ENCODE results near the gene MLLT6. TPM values are rescaled to one million over a fixed set of nuclear protein-coding genes. Genes with fewer than 3 reads are reported as not detected.

Gene MLLT6
- total and polyA plus RNA-seq, 2 of the 13 experiments (the other 11 are each of a cell fraction or from before 2014, with no cell fraction given): 50.7 to 69.5 TPM

- no peaks in the 10 kb centered on the region for H3K27me3 ChIP-seq (ENCODE audit: control insufficient read depth in 1 of 2, insufficient read depth in 2 of 2, low read length in 2 of 2)
- POLR2A ChIA-PET: interaction anchor here (0.7 to 3.4 kb wide), 10 partner anchors 8 to 36 kb away, joined by 3 to 20 read pairs (median 3); partner anchors contain the start of gene EPOP
- no peak overlapping the region for H3K27ac ChIP-seq (ENCODE audit: extremely low read length, insufficient read depth, low read length)
- ATAC-seq (no peak), FAIRE-seq (no peak), DNase-seq (ENCODE audit: low spot score) (no peak)
- H3K79me2 ChIP-seq (ENCODE audit: insufficient read depth, low read length): peaks cover 27% of the 10 kb centered on the region
- H3K4me1 ChIP-seq (ENCODE audit: insufficient read depth, low read length): peaks cover 48% of the 10 kb centered on the region
- peaks cover 12% of the 10 kb centered on the region for H4K20me1 ChIP-seq (ENCODE audit: insufficient read depth, low read length)
- H3K9ac ChIP-seq (ENCODE audit: insufficient read depth, low read depth, low read length): no peak overlapping the region
- no TSS peak for BruUV-seq (replicated peaks)
- H3K36me3 ChIP-seq (replicated peaks in 1 of 2; ENCODE audit: control insufficient read depth in 1 of 2, insufficient read depth in 2 of 2, low read length in 2 of 2): peaks cover 44 to 81% of the 10 kb centered on the region in 2 experiments
- whole genome bisulfite sequencing (ENCODE audit: low lambda C conversion rate): 100% methylated on average over 3 of the region's 3 CpGs
- H3K4me2 ChIP-seq (ENCODE audit: low read depth, low read length): no peak overlapping the region
- no peak overlapping the region for H3K4me3 ChIP-seq (replicated peaks in 1 of 3; ENCODE audit: insufficient read depth in 1 of 3, low read depth in 2 of 3, low read length in 3 of 3)
- H3K9me3 ChIP-seq (ENCODE audit: low read length): no peaks in the 10 kb centered on the region
- no peak overlapping the region for H2AFZ ChIP-seq (ENCODE audit: low read length)
- intact Hi-C loops (cut with micrococcal nuclease; ENCODE audit: unreplicated experiment) (no loop called here), in situ Hi-C loops (cut with HindIII; ENCODE audit: extremely low pct_ligation_motif_present, low pct_unique_long_range_greater_than_20kb) (no loop called here)
- CTCF ChIA-PET (ENCODE audit: low intra/inter-chr PET ratio, low total read pairs): no interaction called here
- peak; percentile 44; the same call in 1 of the 2 replicates for TF ChIP-seq RBFOX2 (IDR thresholded peaks at IDR 0.05; ENCODE audit: low read depth, low read length)
- 0 out of 2 replicates have a peak, but pooled peaks have one; percentile 19 for TF ChIP-seq SKIL (CRISPR knock-in tag; IDR thresholded peaks at IDR 0.05; ENCODE audit: borderline replicate concordance)
- 0 out of 2 replicates have a peak, but pooled peaks have one; percentile 22 for TF ChIP-seq ZNF740 (CRISPR knock-in tag; IDR thresholded peaks at IDR 0.05)
- no peak for TF ChIP-seq ZNF333 (CRISPR knock-in tag; IDR thresholded peaks at IDR 0.05; ENCODE audit: borderline replicate concordance)
These were observed 5.5 kb downstream of the MLLT6 start for GRCh38 chr17:38710604-38710962.

GRCh38 chr17:38710985-38711384, 5.9 kb downstream of the MLLT6 start:
- peaks cover 48% of the 10 kb centered on the region for H3K4me1 ChIP-seq (ENCODE audit: insufficient read depth, low read length)
- no peak for DNase-seq (ENCODE audit: low spot score)
- TF ChIP-seq ZNF317 (CRISPR knock-in tag; IDR thresholded peaks at IDR 0.05): no peak
- peak; percentile 30 for TF ChIP-seq RBM22 (optimal IDR thresholded peaks at IDR 0.05; ENCODE audit: low read length)
- no peak for TF ChIP-seq EZH2 (conservative IDR thresholded peaks at IDR 0.05; ENCODE audit: low read depth, low read length)
- 0 out of 2 replicates have a peak, but pooled peaks have one; percentile 34 for TF ChIP-seq NFKB2 (CRISPR knock-in tag; IDR thresholded peaks at IDR 0.05; ENCODE audit: borderline replicate concordance)
- peak; percentile 10 for TF ChIP-seq XRCC5 (optimal IDR thresholded peaks at IDR 0.05; ENCODE audit: low read length)
- no peak for TF ChIP-seq DR1 (CRISPR knock-in tag; IDR thresholded peaks at IDR 0.05)
- TF ChIP-seq THRA (CRISPR knock-in tag; IDR thresholded peaks at IDR 0.05; ENCODE audit: borderline replicate concordance): 0 out of 2 replicates have a peak, but pooled peaks have one; percentile 12
- peak; percentile 25; the same call in 1 of the 2 replicates for TF ChIP-seq TAF1 (CRISPR knock-in tag; IDR thresholded peaks at IDR 0.05)
- no peak for TF ChIP-seq SATB2 (CRISPR knock-in tag; IDR thresholded peaks at IDR 0.05)
- H3K4me3 ChIP-seq (replicated peaks in 1 of 3; ENCODE audit: insufficient read depth in 1 of 3, low read depth in 2 of 3, low read length in 3 of 3): no peak overlapping the region
- no TSS peak for BruUV-seq (replicated peaks)
- POLR2A ChIA-PET: interaction anchor here (0.7 to 3.4 kb wide), 10 partner anchors 7 to 35 kb away, joined by 3 to 20 read pairs (median 3); partner anchors contain the start of gene EPOP
- no peaks in the 10 kb centered on the region for H3K9me3 ChIP-seq (ENCODE audit: low read length)
- peaks cover 44 to 85% of the 10 kb centered on the region in 2 experiments for H3K36me3 ChIP-seq (replicated peaks in 1 of 2; ENCODE audit: control insufficient read depth in 1 of 2, insufficient read depth in 2 of 2, low read length in 2 of 2)
- H2AFZ ChIP-seq (ENCODE audit: low read length): no peak overlapping the region
- in situ Hi-C loops (cut with HindIII; ENCODE audit: extremely low pct_ligation_motif_present, low pct_unique_long_range_greater_than_20kb): no loop called here
- H4K20me1 ChIP-seq (ENCODE audit: insufficient read depth, low read length): peaks cover 12% of the 10 kb centered on the region
- H3K79me2 ChIP-seq (ENCODE audit: insufficient read depth, low read length): peaks cover 24% of the 10 kb centered on the region
- no peak overlapping the region for H3K4me2 ChIP-seq (ENCODE audit: low read depth, low read length)
- ATAC-seq: peak; percentile 5; the same call in 1 of the 3 replicates
- no peak overlapping the region for H3K27ac ChIP-seq (ENCODE audit: extremely low read length, insufficient read depth, low read length)
- H3K27me3 ChIP-seq (ENCODE audit: control insufficient read depth in 1 of 2, insufficient read depth in 2 of 2, low read length in 2 of 2): no peaks in the 10 kb centered on the region
- CTCF ChIA-PET (ENCODE audit: low intra/inter-chr PET ratio, low total read pairs): no interaction called here
- H3K9ac ChIP-seq (ENCODE audit: insufficient read depth, low read depth, low read length): no peak overlapping the region
- FAIRE-seq: no peak
- intact Hi-C loops (cut with micrococcal nuclease; ENCODE audit: unreplicated experiment): no loop called here
- 83% methylated on average over 5 of the region's 5 CpGs for WGBS (ENCODE audit: low lambda C conversion rate)

All from HepG2 (cell line).